Measurements from ENCODE around the gene SHROOM3.
"Not testable (repeated sequence)": the region's sequence is repeated elsewhere in the genome, so short reads cannot be mapped to it uniquely, and the experiment has no call there.

Gene SHROOM3

DNA sequence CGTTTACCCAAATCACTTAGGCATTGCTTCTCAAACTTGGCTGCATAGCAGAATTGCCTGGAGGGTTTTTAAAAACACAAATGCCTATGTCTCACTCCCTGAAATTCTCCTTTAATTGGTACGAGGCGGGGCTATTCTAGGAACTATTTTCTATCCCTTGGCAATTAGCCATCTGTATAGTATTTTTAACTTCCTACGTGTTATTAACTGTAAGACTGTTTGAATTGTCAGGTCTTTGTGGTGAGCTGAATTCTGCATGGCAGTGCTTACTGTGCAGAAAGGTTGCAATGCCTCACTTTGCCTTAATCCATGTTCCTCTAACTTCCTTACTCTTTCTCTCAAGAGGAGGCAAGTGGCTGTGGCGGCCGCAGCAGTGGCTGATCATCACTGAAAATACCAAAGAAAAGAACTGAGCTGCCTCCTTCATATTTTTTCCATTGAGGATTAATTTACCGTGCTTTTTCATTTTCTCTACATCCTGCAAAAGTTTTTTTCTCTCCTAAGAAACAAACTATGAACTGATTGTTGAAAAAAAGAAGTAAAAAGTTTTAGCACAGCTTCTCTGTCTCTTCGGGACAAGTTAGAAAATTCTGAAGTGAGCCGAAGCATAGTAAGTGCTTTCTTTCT is at the start of gene SHROOM3:
TSS of gene SHROOM3 (plus strand) at position 329 of the 627 bp plus-strand sequence. CDS start 824 bp downstream, outside the sequence.
- DNase-seq (ENCODE audit: low spot score), result no peak

DNA sequence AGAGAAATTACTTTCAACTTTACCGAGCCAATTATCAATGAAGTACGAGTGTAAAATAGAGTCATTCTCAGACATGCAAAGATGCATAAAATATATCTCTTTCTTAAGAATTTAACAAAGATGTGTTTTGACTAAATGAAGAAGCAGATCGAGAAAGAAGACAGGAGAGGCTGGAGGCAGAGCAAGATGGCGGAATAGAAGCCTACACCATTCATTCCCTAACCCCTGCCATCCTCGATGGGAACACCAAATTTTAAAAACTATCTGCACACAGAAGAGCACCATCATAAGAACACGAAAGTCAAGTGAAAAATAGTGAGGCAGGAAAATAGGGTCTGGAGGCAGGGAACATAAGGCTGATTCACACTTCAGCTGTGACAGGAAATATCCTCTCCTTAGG is 49.1 kb upstream of the SHROOM3 start:
- DNase-seq (ENCODE audit: low spot score), result no peak

DNA sequence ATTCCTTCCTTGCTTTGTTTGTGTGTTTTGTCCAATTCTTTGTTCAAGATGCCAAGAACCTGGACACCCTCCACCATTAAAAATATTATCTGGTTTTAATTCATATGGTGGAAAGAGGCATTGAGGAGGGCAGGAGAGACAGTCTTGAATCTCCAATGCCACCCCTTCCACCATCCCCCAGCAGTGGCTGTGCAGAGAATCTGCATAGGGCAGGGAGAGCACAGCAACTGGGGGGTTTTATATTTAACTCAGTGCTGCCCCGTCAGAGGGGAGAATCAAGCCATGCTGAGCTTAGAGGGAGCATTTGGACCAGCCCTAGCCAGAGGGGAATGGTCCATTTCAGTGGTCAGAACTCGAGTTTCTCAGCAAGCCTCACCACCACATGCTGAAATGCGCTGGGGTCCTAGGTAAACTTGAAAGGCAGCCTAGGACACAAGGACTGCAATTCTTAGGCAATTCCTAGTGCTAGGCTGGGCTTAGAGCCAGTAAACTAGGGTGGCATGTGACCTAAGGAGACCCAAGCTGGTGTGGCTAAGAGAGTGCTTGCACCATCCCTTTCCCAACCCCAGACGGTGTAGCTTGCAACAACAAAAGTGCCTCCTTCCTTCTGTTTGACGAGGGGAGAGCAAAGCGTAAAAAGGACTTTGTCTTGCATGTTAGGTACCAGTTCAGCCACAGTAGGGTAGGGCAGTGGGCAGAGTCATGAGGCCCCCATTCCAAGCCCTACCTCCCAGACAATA is 48.3 kb upstream of the SHROOM3 start:
- DNase-seq (ENCODE audit: low spot score), result no peak

GRCh38 chr4:76388160-76388908 is 46.7 kb upstream of the SHROOM3 start:
- no peak for DNase-seq (ENCODE audit: low spot score)

DNA sequence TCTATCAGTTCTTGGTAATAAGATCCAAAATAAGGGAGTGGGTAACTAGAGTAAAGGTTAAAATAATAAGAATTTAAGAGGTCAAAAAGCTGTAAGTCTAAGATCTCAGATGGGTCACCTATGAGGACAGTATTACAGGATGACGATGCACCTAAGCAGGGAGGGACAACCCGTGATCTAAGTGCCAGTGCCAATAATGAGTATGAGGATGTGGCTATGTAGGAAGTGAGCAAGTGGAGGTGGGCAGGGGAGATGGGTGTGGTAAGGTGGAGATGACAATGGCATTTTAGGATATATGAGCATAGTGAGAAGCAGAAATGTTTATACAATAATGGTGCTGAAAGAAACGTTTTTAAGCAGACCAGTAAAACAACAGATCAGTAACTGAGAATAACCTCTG is 33.4 kb upstream of the SHROOM3 start:
- no peak for DNase-seq (ENCODE audit: low spot score)

GRCh38 chr4:76406081-76406480 is 28.9 kb upstream of the SHROOM3 start:
- no peak for DNase-seq (ENCODE audit: low spot score)

GRCh38 chr4:76407440-76408119 is 27.4 kb upstream of the SHROOM3 start:
- no peak for DNase-seq (ENCODE audit: low spot score)

GRCh38 chr4:76410636-76411035 is 24.4 kb upstream of the SHROOM3 start:
- DNase-seq (ENCODE audit: low spot score), result no peak

- no peak for DNase-seq (ENCODE audit: low spot score)
Measured at GRCh38 chr4:76420188-76420761, 14.8 kb upstream of the SHROOM3 start.

- DNase-seq (ENCODE audit: low spot score), result peak; percentile 29
Measured at GRCh38 chr4:76420762-76421581, 14.1 kb upstream of the SHROOM3 start, which contains the start of gene CCDC158. TSS of gene CCDC158 (minus strand) at chr4:76421141. CDS start at chr4:76403207, 17,934 bp downstream.

DNA sequence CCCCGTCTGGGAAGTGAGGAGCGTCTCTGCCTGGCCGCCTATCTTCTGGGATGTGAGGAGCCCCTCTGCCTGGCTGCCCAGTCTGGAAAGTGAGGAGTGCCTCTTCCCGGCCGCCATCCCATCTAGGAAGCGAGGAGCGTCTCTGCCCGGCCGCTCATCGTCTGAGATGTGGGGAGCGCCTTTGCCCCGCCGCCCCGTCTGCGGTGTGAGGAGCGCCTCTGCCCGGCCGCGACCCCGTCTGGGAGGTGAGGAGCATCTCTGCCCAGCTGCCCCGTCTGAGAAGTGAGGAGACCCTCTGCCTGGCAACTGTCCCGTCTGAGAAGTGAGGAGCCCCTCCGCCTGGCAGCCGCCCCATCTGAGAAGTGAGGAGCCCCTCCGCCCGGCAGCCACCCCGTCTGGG is 11.9 kb upstream of the SHROOM3 start:
- not testable (repeated sequence) for DNase-seq (ENCODE audit: low spot score)

- peak; percentile 39 for DNase-seq (ENCODE audit: low spot score)
Measured at GRCh38 chr4:76426272-76426671, 8.8 kb upstream of the SHROOM3 start.

DNA sequence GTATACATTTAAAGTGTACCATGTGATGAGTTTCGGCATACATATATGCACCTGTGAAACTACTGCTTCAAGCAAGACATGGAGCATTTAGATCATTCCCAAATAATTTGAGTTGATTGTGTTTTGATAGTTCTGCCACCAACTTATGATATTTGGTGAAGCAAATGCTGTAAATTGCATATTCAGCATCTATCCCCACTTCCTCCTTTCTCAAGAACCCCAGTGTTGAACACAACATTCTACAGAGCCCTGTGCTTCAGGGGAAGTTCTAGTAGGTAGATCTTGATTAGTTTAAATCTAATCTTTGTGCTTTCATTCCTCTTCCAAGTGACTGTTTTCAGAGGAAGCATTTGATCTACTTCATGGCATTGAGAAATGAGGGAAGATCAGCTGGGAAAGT is 5.4 kb upstream of the SHROOM3 start:
- DNase-seq (ENCODE audit: low spot score), result no peak

- DNase-seq (ENCODE audit: low spot score), result peak; percentile 34
Measured at GRCh38 chr4:76430519-76431388, 4.3 kb upstream of the SHROOM3 start.

DNA sequence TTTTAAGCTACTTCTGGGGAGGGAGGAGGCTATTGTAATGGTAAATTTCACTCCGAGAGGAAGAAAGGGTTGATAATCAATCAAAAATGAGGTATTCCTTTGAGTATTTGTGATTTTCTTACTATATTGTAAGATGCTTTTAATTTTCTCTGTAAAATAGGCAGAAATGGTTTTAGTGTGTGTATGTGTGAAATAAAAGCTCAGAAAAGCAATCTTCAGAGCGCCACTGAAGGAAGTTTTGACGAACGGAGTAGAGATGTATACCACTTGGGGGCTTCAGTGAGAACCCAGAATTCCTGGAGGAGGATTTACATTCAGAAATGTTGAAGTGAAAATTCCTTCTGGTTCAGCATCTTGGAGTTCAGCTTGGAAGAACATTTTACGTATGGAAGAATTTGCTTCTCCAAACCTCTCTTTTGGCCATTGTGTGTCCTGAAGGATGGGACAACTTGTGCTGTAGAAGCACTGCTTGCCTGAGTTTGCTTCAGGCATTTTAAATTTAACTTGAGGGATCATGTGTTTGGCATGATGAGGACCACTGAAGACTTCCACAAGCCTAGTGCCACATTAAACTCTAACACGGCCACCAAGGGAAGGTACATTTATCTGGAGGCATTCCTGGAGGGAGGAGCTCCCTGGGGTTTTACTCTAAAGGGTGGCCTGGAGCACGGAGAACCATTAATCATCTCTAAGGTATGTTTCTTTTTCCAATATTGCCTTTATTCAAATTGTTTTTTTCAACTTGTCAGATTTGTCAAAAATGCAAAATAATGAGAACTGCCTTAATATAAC is 695 bp downstream of the SHROOM3 start:
- no peak for DNase-seq (ENCODE audit: low spot score)

DNA sequence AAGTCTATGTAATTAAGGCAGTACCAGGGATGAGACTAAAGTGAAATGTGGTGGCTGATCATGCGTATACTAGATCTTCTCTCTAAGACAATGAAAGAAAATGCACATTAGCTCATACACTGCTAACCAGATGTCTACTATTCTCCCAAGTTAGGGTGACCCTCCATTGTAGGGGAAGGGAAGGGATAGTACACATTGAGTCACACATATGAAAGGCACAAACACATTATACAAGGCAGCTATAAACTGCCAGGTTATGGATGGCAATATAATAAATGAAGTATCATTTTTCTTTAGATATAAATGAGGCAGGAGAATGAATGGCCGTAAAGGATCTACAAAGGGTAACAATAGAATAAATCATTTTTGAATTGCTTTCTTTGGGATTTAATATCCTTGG is 4.5 kb downstream of the SHROOM3 start:
- no peak for DNase-seq (ENCODE audit: low spot score)

DNA sequence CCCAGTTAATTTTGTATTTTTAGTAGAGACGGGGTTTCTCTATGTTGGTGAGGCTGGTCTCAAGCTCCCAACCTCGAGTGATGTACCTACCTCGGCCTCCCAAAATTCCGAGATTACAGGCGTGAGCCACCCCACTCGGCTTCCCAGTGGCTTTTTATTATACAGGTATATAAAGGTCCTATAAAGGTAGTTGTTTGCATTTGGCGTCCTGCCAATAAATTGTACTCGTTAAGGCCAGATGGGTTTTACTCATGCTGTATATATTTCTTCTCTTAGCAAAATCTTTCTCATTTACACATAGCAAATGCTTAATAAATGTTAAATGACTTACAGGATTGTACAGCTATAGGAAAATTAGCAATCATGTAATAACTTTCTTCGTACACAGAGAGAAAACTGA is 6.9 kb downstream of the SHROOM3 start:
- DNase-seq (ENCODE audit: low spot score), result no peak

- DNase-seq (ENCODE audit: low spot score), result no peak
Measured at GRCh38 chr4:76442807-76443206, 7.8 kb downstream of the SHROOM3 start.

GRCh38 chr4:76443376-76443775 is 8.3 kb downstream of the SHROOM3 start:
- no peak for DNase-seq (ENCODE audit: low spot score)

Measured in D341Med (cell line).